Measurements from ENCODE around the gene CCDC9B. TPM values are rescaled to one million over a fixed set of nuclear protein-coding genes. Genes with fewer than 3 reads are reported as not detected.

Gene CCDC9B
- total RNA-seq, 1 donor from 2014 or later, result 21.6 TPM

- DNase-seq (ENCODE audit: extremely low spot score, unreplicated experiment), result no peak
- H3K4me3 Mint-ChIP-seq (ENCODE audit: unreplicated experiment), result peak overlapping the region; percentile 26
- H3K36me3 Mint-ChIP-seq (ENCODE audit: unreplicated experiment), result no peaks in the 10 kb centered on the region
- no peaks in the 10 kb centered on the region for H3K9me3 Mint-ChIP-seq (ENCODE audit: unreplicated experiment)
- H3K27me3 Mint-ChIP-seq (ENCODE audit: unreplicated experiment), result peaks cover 13% of the 10 kb centered on the region
- no peak for TF ChIP-seq CTCF (IDR thresholded peaks at IDR 0.05)
- no peak overlapping the region for H3K27ac Mint-ChIP-seq (ENCODE audit: unreplicated experiment)
- peaks cover 32% of the 10 kb centered on the region for H3K4me1 Mint-ChIP-seq (ENCODE audit: unreplicated experiment)
Observed at GRCh38 chr15:40286061-40286532, 54.6 kb downstream of the CCDC9B start.

- Mint-ChIP-seq H3K27ac (ENCODE audit: unreplicated experiment) (no peak overlapping the region), H3K4me1 (ENCODE audit: unreplicated experiment) (peaks cover 32% of the 10 kb centered on the region), H3K36me3 (ENCODE audit: unreplicated experiment) (no peaks in the 10 kb centered on the region), H3K4me3 (ENCODE audit: unreplicated experiment) (peak overlapping the region; percentile 26), H3K27me3 (ENCODE audit: unreplicated experiment) (peaks cover 17% of the 10 kb centered on the region), H3K9me3 (ENCODE audit: unreplicated experiment) (no peaks in the 10 kb centered on the region)
- TF ChIP-seq CTCF (IDR thresholded peaks at IDR 0.05), result no peak
- no peak for DNase-seq (ENCODE audit: extremely low spot score, unreplicated experiment)
Observed at GRCh38 chr15:40285554-40286011, 55.2 kb downstream of the CCDC9B start.

- Mint-ChIP-seq H3K4me3 (ENCODE audit: unreplicated experiment) (no peak overlapping the region), H3K4me1 (ENCODE audit: unreplicated experiment) (peaks cover 31% of the 10 kb centered on the region), H3K27ac (ENCODE audit: unreplicated experiment) (no peak overlapping the region), H3K9me3 (ENCODE audit: unreplicated experiment) (no peaks in the 10 kb centered on the region), H3K27me3 (ENCODE audit: unreplicated experiment) (peaks cover 22% of the 10 kb centered on the region), H3K36me3 (ENCODE audit: unreplicated experiment) (no peaks in the 10 kb centered on the region)
- no peak for DNase-seq (ENCODE audit: extremely low spot score, unreplicated experiment)
- no peak for TF ChIP-seq CTCF (IDR thresholded peaks at IDR 0.05)
Observed at GRCh38 chr15:40285151-40285550, 55.6 kb downstream of the CCDC9B start.

GRCh38 chr15:40283615-40284300 lies 57.0 kb downstream of the CCDC9B start:
- H3K9me3 Mint-ChIP-seq (ENCODE audit: unreplicated experiment), result no peaks in the 10 kb centered on the region
- no peak for TF ChIP-seq CTCF (IDR thresholded peaks at IDR 0.05)
- H3K36me3 Mint-ChIP-seq (ENCODE audit: unreplicated experiment), result no peaks in the 10 kb centered on the region
- H3K4me3 Mint-ChIP-seq (ENCODE audit: unreplicated experiment), result no peak overlapping the region
- no peak for DNase-seq (ENCODE audit: extremely low spot score, unreplicated experiment)
- H3K27ac Mint-ChIP-seq (ENCODE audit: unreplicated experiment), result no peak overlapping the region
- H3K4me1 Mint-ChIP-seq (ENCODE audit: unreplicated experiment), result peaks cover 35% of the 10 kb centered on the region
- H3K27me3 Mint-ChIP-seq (ENCODE audit: unreplicated experiment), result peaks cover 29% of the 10 kb centered on the region

DNA sequence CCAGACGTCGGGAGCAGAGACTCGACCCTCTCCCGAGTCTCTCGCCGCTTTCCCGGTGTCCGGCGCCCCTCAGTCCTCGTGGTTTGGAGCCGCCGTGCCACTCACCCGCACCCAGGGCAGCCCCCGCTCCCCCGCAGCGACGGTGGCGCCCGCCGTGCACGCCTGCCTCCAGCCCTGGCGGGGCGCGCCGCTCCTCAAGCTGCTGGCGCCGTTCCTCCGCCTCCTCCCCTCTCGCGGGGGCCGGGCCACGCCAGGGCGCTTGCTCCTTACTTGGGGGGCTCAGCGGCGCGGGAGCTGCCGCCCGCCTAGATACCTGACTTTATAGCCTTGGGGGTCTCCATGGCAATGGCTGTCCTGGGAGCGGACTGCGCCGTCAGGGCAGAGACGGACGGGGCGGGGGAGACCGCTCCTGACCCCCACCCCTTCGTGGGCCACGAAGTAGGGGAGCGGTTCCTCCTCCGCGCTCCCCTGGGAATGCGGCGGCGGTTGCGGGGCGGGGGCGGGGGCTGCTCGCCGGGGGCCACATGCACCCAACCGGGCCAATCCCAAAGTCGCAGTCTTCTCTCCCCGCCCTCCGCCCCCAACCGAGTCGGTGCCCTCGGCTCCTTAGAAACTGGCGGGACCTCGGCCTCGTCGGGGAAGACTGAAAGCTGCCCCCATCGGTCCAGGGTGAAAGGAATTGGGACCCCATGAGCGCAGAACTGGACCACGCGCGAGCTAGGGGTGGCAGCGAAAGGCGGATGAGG lies 57.7 kb downstream of the CCDC9B start, which contains the start of gene ANKRD63:
ANKRD63 (minus strand) TSS at position 196 of the 746 bp plus-strand sequence. CDS start 478 bp downstream, outside the sequence.
- Mint-ChIP-seq H3K4me1 (ENCODE audit: unreplicated experiment) (peaks cover 33% of the 10 kb centered on the region), H3K9me3 (ENCODE audit: unreplicated experiment) (no peaks in the 10 kb centered on the region), H3K4me3 (ENCODE audit: unreplicated experiment) (peak within 1 kb of the TSS; percentile 65), H3K27ac (ENCODE audit: unreplicated experiment) (no peak within 1 kb of the TSS), H3K27me3 (ENCODE audit: unreplicated experiment) (peaks cover 34% of the 10 kb centered on the region), H3K36me3 (ENCODE audit: unreplicated experiment) (no peaks in the 10 kb centered on the region)
- TF ChIP-seq CTCF (IDR thresholded peaks at IDR 0.05), result no peak
- DNase-seq (ENCODE audit: extremely low spot score, unreplicated experiment), result no peak

Data from osteocyte (in vitro differentiated cells).